Superior temporal gyrus (tissue), 1 donor: ENCODE data around the gene RNF25.

Experiments
- DNase-seq: peaks from one replicate; pipeline ENCODE4 v3.0.0-alpha.2; 2016; ENCODE audit errors: extremely low spot score

The RNF25 gene

GRCh38 chr2:218671654-218672566, at the start of gene RNF25, which contains the start of gene STK36:
Gene RNF25 (minus strand): TSS chr2:218672002. CDS start chr2:218671970, 32 bp downstream.
Gene STK36 (plus strand): TSS chr2:218672086. CDS start chr2:218672830, 744 bp downstream.
- peak; percentile 92 for DNase-seq

- no peak for DNase-seq
These were observed 49.7 kb upstream of the RNF25 start for GRCh38 chr2:218721488-218721887.

GRCh38 chr2:218720048-218721041, 48.5 kb upstream of the RNF25 start:
- no peak for DNase-seq

- no peak for DNase-seq
These were observed 47.7 kb upstream of the RNF25 start for GRCh38 chr2:218719457-218719856.

- DNase-seq: no peak
These were observed 46.3 kb upstream of the RNF25 start for GRCh38 chr2:218718058-218718457.

GRCh38 chr2:218717262-218717661, 45.5 kb upstream of the RNF25 start:
- no peak for DNase-seq

- peak; percentile 81 for DNase-seq
These were observed 44.3 kb upstream of the RNF25 start for GRCh38 chr2:218716070-218716469.

GRCh38 chr2:218713922-218714321, 42.1 kb upstream of the RNF25 start:
- no peak for DNase-seq

- DNase-seq: no peak
These were observed 39.7 kb upstream of the RNF25 start for GRCh38 chr2:218711550-218711929.

GRCh38 chr2:218710687-218711549, 39.1 kb upstream of the RNF25 start, which contains the start of gene TTLL4:
Gene TTLL4 (plus strand): TSS chr2:218710835. CDS start chr2:218737677, 26,842 bp downstream.
- DNase-seq: peak; percentile 98

- no peak for DNase-seq
These were observed 38.5 kb upstream of the RNF25 start for GRCh38 chr2:218710334-218710686.

- no peak for DNase-seq
These were observed 38.1 kb upstream of the RNF25 start for GRCh38 chr2:218709908-218710307.

- no peak for DNase-seq
These were observed 36.3 kb upstream of the RNF25 start for GRCh38 chr2:218708086-218708485.

GRCh38 chr2:218703341-218703740, 31.5 kb upstream of the RNF25 start:
- no peak for DNase-seq

- no peak for DNase-seq
These were observed 30.0 kb upstream of the RNF25 start for GRCh38 chr2:218701806-218702205.

GRCh38 chr2:218698885-218699284, 27.1 kb upstream of the RNF25 start:
- DNase-seq: no peak

GRCh38 chr2:218694405-218695145, 22.8 kb upstream of the RNF25 start:
- no peak for DNase-seq

- no peak for DNase-seq
These were observed 19.4 kb upstream of the RNF25 start for GRCh38 chr2:218691234-218691633.

- peak; percentile 88 for DNase-seq
These were observed 15.7 kb upstream of the RNF25 start for GRCh38 chr2:218687400-218688060.

- DNase-seq: no peak
These were observed 8.3 kb upstream of the RNF25 start for GRCh38 chr2:218680061-218680460.
